Neural progenitor cell (in vitro differentiated cells): Measurements from ENCODE around the gene TMEM176A.

Experiments
- CTCF ChIP-seq: fragments of 200-600 bp; sonication (generic); IDR thresholded peaks from 2 replicates; pipeline ENCODE4 v1.5.1; 2017; ENCODE audit warnings: antibody characterized with exemption, mild to moderate bottlenecking
- EZH2 ChIP-seq: fragments of 200-600 bp; sonication (generic); IDR thresholded peaks from 2 replicates; pipeline ENCODE4 v1.6.1; 2017; ENCODE audit warnings: antibody characterized with exemption, mild to moderate bottlenecking, moderate library complexity

GRCh38 chr7:150852371-150852905 is 51.9 kb downstream of the TMEM176A start, which contains the start of gene AOC1:
- TF ChIP-seq CTCF: no peak
- no peak for TF ChIP-seq EZH2
